Erythroblast (primary cell): ENCODE data around the gene ZC3H13.

Source experiments
- GATA1 ChIP-seq: IDR thresholded peaks from 2 replicates; pipeline ENCODE4 v1.6.1; 2011; ENCODE audit warnings: low read depth, mild to moderate bottlenecking, control low read depth, low read length, moderate library complexity
- POLR2A ChIP-seq: IDR thresholded peaks from 2 replicates; pipeline ENCODE4 v1.6.1; 2011; ENCODE audit warnings: mild to moderate bottlenecking, low read length

DNA sequence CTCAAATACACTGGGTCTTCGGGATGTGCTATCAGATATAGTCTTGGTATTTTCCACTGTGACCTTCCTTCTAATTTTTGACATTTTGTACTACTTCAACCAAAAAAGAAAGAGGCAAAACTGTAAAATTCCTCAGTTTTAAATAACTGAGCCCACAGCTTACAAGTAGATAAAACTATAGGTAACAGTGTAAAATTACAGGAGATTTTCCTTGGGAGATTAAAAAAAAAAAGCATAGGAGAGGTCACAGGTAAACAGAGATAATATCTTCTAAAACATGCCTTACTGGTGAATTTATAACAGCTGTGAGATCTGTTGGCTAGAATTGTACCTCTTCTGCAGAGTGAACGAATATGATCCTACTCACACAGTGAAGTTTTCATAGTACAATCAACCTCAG lies 7.1 kb downstream of the ZC3H13 start:
- TF ChIP-seq POLR2A (no peak), GATA1 (no peak)
